CD4-positive, CD25-positive, alpha-beta regulatory T cell (primary cell): ENCODE measurements around the gene PTGIS. TPM values are rescaled to one million over a fixed set of nuclear protein-coding genes. Genes with fewer than 3 reads are reported as not detected.

Experiments used
- ATAC-seq, 2 donors: fragments of 150-1000 bp; cut with Tn5 transposase; one replicate each; pipeline ENCODE4 v1.10.0; 2021; ENCODE audit warnings: low read depth in 2 of 2, moderate number of reproducible peaks in 2 of 2, moderate library complexity in 1 of 2
- DNase-seq, 3 donors: peaks; one replicate each; pipeline versions ENCODE4 v3.0.0 to v3.0.0-alpha.2; 2012 to 2022; ENCODE audit warnings: mixed read lengths in 1 of 3
- H3K27ac ChIP-seq: one replicate; pipeline ENCODE4 v1.7.0; 2013; ENCODE audit warnings: mild to moderate bottlenecking, low read length; ENCODE audit not compliant: insufficient read depth, poor library complexity, severe bottlenecking
- H3K27me3 ChIP-seq: one replicate; pipeline ENCODE4 v1.7.0; 2013; ENCODE audit warnings: low read length; ENCODE audit not compliant: control insufficient read depth, insufficient read depth
- H3K36me3 ChIP-seq: one replicate; pipeline ENCODE4 v1.7.0; 2013; ENCODE audit warnings: mild to moderate bottlenecking, low read length, moderate library complexity; ENCODE audit not compliant: control insufficient read depth, insufficient read depth
- H3K4me1 ChIP-seq: 2 replicates; pipeline ENCODE4 v1.7.0; 2013; ENCODE audit warnings: mild to moderate bottlenecking, low read length; ENCODE audit not compliant: insufficient read depth, control insufficient read depth, poor library complexity, severe bottlenecking
- H3K4me3 ChIP-seq: one replicate; pipeline ENCODE4 v1.7.0; 2013; ENCODE audit warnings: low read depth, mild to moderate bottlenecking, low read length, moderate library complexity
- H3K9me3 ChIP-seq, 2 experiments: 1 replicate in 1 of 2; 2 replicates in 1 of 2; pipeline ENCODE4 v1.7.0; 2013; ENCODE audit warnings: low read length in 2 of 2, mild to moderate bottlenecking in 1 of 2, moderate library complexity in 1 of 2; ENCODE audit not compliant: control insufficient read depth in 2 of 2
- H3K27ac Mint-ChIP-seq, 3 donors: one replicate each; pipeline ENCODE4 v1.8.0; 2020 to 2022; ENCODE audit warnings: mild to moderate bottlenecking in 3 of 3, mixed read lengths in 3 of 3, moderate library complexity in 2 of 3
- H3K27me3 Mint-ChIP-seq: one replicate; pipeline ENCODE4 v1.8.0; 2022; ENCODE audit warnings: mild to moderate bottlenecking, mixed read lengths
- H3K36me3 Mint-ChIP-seq: one replicate; pipeline ENCODE4 v1.8.0; 2020; ENCODE audit warnings: mixed read lengths
- H3K4me1 Mint-ChIP-seq, 4 donors: one replicate each; pipeline ENCODE4 v1.8.0; 2020 to 2022; ENCODE audit warnings: mixed read lengths in 4 of 4, mild to moderate bottlenecking in 1 of 4
- H3K4me3 Mint-ChIP-seq, 4 donors: one replicate each; pipeline ENCODE4 v1.8.0; 2020 to 2022; ENCODE audit warnings: mild to moderate bottlenecking in 4 of 4, mixed read lengths in 4 of 4, moderate library complexity in 3 of 4
- H3K9me3 Mint-ChIP-seq, 7 donors: one replicate each; pipeline ENCODE4 v1.8.0; 2020 to 2022; ENCODE audit warnings: mixed read lengths in 7 of 7, mild to moderate bottlenecking in 3 of 7, moderate library complexity in 2 of 7
- polyA plus RNA-seq, 4 donors: library from polyadenylated mRNA; unstranded; fragments of 300-500 nt; fragmentation: Illumina TruSeq; gene quantifications; one replicate each; pipeline ENCODE4 v1.2.3, GENCODE V29; 2021
- total RNA-seq: library from RNA; stranded (reverse); gene quantifications from one replicate; pipeline ENCODE4 v1.2.3, GENCODE V29; 2022

Gene PTGIS
- total and polyA plus RNA-seq, 5 donors from 2014 or later = not detected

DNA sequence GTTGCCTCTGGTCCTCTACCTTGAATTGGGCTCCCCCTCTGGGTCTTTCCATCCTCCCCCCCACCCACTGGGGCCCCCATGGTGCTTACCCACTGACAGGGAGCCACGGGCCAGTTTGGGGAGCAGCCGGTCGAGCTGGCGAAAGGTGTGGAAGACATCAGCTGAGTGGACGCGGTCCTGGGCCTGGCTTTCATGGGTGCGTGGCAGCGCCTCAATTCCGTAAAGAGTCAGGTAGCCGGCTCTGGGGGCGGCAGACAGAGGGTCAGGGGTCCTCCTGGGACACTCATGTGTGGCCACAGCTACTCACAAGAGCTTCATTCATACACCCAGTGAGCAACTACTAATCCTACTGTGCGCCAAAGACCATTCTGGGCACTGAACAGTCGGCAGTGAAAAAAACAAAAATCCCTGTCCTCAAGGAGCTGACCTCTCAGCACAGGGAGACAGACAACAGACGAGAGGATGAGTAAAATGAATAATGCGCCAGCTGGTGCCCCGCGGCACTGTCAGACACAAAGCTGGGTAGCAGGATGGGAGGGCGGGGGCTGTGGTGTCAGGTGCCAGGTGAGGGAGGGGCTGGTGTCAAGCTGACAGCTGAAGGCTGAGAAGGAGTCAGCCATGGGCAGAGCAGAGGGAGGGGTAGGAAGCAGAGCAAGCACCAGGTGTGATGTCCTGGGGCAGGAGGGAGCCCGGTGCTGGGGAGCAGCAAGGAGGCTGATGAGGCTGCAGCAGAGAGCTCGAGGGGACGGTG is 28.3 kb downstream of the PTGIS start:
- H3K27me3 Mint-ChIP-seq = peaks cover under 1% of the 10 kb centered on the region
- ATAC-seq = no peak
- H3K27me3 ChIP-seq = no peaks in the 10 kb centered on the region

GRCh38 chr20:49538950-49539349 is 29.0 kb downstream of the PTGIS start:
- Histone ChIP-seq H3K27me3 (no peaks in the 10 kb centered on the region), H3K27ac (no peak overlapping the region), H3K9me3 (no peaks in the 10 kb centered on the region), H3K4me3 (no peak overlapping the region), H3K36me3 (no peaks in the 10 kb centered on the region), H3K4me1 (peaks cover 9% of the 10 kb centered on the region)
- no peak overlapping the region for H3K27ac Mint-ChIP-seq
- H3K4me1 Mint-ChIP-seq = peaks cover 6 to 22% (median 12%) of the 10 kb centered on the region in 4 donors
- H3K4me3 Mint-ChIP-seq = no peak overlapping the region
- H3K36me3 Mint-ChIP-seq = no peaks in the 10 kb centered on the region
- peaks cover 0 to 1% (median 0%) of the 10 kb centered on the region in 7 donors for H3K9me3 Mint-ChIP-seq
- ATAC-seq (no peak), DNase-seq (no peak)
- H3K27me3 Mint-ChIP-seq = peaks cover 7% of the 10 kb centered on the region

More for the DNA sequence above, 28.3 kb downstream of the PTGIS start:
- Mint-ChIP-seq H3K27ac (no peak overlapping the region), H3K4me1 (peaks cover 0 to 15% (median 6%) of the 10 kb centered on the region in 4 donors), H3K9me3 (peaks cover 0 to 4% (median 0%) of the 10 kb centered on the region in 7 donors), H3K4me3 (no peak overlapping the region), H3K36me3 (no peaks in the 10 kb centered on the region)
- Histone ChIP-seq H3K4me1 (peaks cover 5% of the 10 kb centered on the region), H3K4me3 (no peak overlapping the region), H3K9me3 (no peaks in the 10 kb centered on the region), H3K27ac (no peak overlapping the region), H3K36me3 (no peaks in the 10 kb centered on the region)
- no peak for DNase-seq

GRCh38 chr20:49534255-49534712 is 33.7 kb downstream of the PTGIS start:
- no peak overlapping the region for H3K4me3 Mint-ChIP-seq
- Histone ChIP-seq H3K27me3 (no peaks in the 10 kb centered on the region), H3K4me3 (no peak overlapping the region), H3K9me3 (no peaks in the 10 kb centered on the region), H3K4me1 (peaks cover 9% of the 10 kb centered on the region), H3K36me3 (no peaks in the 10 kb centered on the region), H3K27ac (no peak overlapping the region)
- peaks cover 23% of the 10 kb centered on the region for H3K27me3 Mint-ChIP-seq
- H3K4me1 Mint-ChIP-seq = peaks cover 6 to 17% (median 12%) of the 10 kb centered on the region in 4 donors
- ATAC-seq = peak; percentile 67 to 74
- peak overlapping the region in 1 of 3 donors; percentile 48 for H3K27ac Mint-ChIP-seq
- peaks cover 0 to under 1% (median 0%) of the 10 kb centered on the region in 7 donors for H3K9me3 Mint-ChIP-seq
- H3K36me3 Mint-ChIP-seq = no peaks in the 10 kb centered on the region
- DNase-seq = peak; percentile 21 to 69 (median 49)

DNA sequence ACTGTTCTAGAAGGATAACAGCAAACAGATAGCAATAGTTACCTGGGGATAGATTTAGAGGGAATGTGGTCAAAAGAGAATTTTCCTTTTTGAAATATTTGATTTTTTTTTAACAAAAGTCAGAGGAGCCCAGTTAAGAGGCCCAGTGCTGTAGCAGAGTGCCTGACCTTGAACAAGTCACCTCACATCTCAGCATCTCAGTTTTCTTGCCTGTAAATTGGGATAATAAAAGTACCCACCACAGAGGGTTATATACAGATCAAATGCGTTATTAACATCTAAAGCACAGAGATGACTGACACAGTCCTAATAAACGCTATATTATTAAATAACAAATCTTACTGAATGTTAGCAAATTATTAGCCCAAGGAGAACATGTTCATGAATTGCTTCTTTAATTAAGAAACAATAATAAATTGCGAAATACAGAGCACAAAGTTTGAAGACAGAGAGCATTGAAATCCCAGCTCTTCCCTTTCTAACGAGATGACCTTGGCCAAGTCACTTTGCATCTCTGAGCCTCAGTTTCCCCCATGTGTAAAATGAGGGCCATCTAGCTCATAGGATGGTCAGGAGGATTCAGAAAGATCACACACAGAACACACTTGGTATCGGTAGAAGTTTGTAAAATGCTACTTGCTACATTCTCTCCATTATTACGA is 35.5 kb downstream of the PTGIS start:
- no peaks in the 10 kb centered on the region for H3K27me3 ChIP-seq
- Mint-ChIP-seq H3K27me3 (peaks cover 30% of the 10 kb centered on the region), H3K36me3 (no peaks in the 10 kb centered on the region), H3K27ac (no peak overlapping the region), H3K4me1 (peaks cover 6 to 17% (median 12%) of the 10 kb centered on the region in 4 donors), H3K4me3 (no peak overlapping the region), H3K9me3 (peaks cover 0 to 2% (median 0%) of the 10 kb centered on the region in 7 donors)
- ATAC-seq = no peak
- no peak overlapping the region for H3K4me3 ChIP-seq
- H3K9me3 ChIP-seq = no peaks in the 10 kb centered on the region
- no peak overlapping the region for H3K27ac ChIP-seq
- peaks cover 9% of the 10 kb centered on the region for H3K4me1 ChIP-seq
- no peak for DNase-seq
- no peaks in the 10 kb centered on the region for H3K36me3 ChIP-seq

- Histone ChIP-seq H3K27me3 (peaks cover 8% of the 10 kb centered on the region), H3K36me3 (no peaks in the 10 kb centered on the region), H3K4me1 (peaks cover 2% of the 10 kb centered on the region), H3K27ac (no peak overlapping the region), H3K9me3 (no peaks in the 10 kb centered on the region), H3K4me3 (no peak overlapping the region)
- no peak overlapping the region for H3K4me3 Mint-ChIP-seq
- H3K27me3 Mint-ChIP-seq = peaks cover 27% of the 10 kb centered on the region
- H3K4me1 Mint-ChIP-seq = peaks cover 2 to 6% (median 5%) of the 10 kb centered on the region in 4 donors
- peaks cover 0 to 4% (median 0%) of the 10 kb centered on the region in 7 donors for H3K9me3 Mint-ChIP-seq
- H3K36me3 Mint-ChIP-seq = no peaks in the 10 kb centered on the region
- no peak overlapping the region for H3K27ac Mint-ChIP-seq
- DNase-seq (no peak), ATAC-seq (no peak)
Measured at GRCh38 chr20:49529470-49529869, 38.5 kb downstream of the PTGIS start.

- Histone ChIP-seq H3K4me3 (no peak overlapping the region), H3K9me3 (no peaks in the 10 kb centered on the region), H3K27me3 (peaks cover 10% of the 10 kb centered on the region), H3K27ac (no peak overlapping the region), H3K36me3 (no peaks in the 10 kb centered on the region), H3K4me1 (no peaks in the 10 kb centered on the region)
- Mint-ChIP-seq H3K4me1 (peaks cover 0 to 2% (median 0%) of the 10 kb centered on the region in 4 donors), H3K27me3 (peaks cover 30% of the 10 kb centered on the region), H3K27ac (no peak overlapping the region), H3K4me3 (no peak overlapping the region), H3K9me3 (peaks cover 0 to 6% (median 4%) of the 10 kb centered on the region in 7 donors), H3K36me3 (no peaks in the 10 kb centered on the region)
- no peak for DNase-seq
- no peak for ATAC-seq
Measured at GRCh38 chr20:49526568-49526967, 41.4 kb downstream of the PTGIS start.

DNA sequence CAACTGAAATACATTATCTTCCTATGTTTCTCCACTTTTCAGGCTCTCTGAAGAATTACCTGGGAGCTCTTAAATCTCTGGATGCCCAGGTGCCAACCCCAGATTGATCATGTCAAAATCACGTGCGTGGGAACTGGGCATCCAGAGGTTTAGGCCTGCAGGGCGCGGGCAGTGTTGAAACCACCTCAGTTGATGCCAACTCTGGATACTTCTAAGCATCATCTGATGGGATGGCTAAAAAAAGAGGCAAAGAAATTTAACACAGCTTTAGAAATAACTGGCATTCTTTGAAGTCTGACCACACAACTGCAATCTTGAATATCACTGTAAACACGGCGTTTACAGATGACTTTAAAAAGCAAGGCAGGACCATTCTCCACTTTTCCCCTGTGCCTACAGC is 41.9 kb downstream of the PTGIS start:
- Histone ChIP-seq H3K27me3 (peaks cover 10% of the 10 kb centered on the region), H3K4me1 (no peaks in the 10 kb centered on the region), H3K27ac (no peak overlapping the region), H3K36me3 (no peaks in the 10 kb centered on the region), H3K9me3 (no peaks in the 10 kb centered on the region), H3K4me3 (no peak overlapping the region)
- Mint-ChIP-seq H3K9me3 (peaks cover 0 to 6% (median 4%) of the 10 kb centered on the region in 7 donors), H3K27ac (no peak overlapping the region), H3K4me1 (peaks cover 0 to 2% (median 0%) of the 10 kb centered on the region in 4 donors), H3K36me3 (no peaks in the 10 kb centered on the region), H3K27me3 (peaks cover 30% of the 10 kb centered on the region), H3K4me3 (no peak overlapping the region)
- DNase-seq = no peak
- no peak for ATAC-seq
